ENCODE results near the gene MRFAP1L1. TPM values are rescaled to one million over a fixed set of nuclear protein-coding genes. Genes with fewer than 3 reads are reported as not detected.

Gene MRFAP1L1
- total RNA-seq, 4 donors from 2014 or later = 43.8 to 54.6 (median 46.9) TPM

- no peak for DNase-seq
- H3K27ac ChIP-seq = no peak overlapping the region
These were observed 44.9 kb upstream of the MRFAP1L1 start for GRCh38 chr4:6754481-6755087.

GRCh38 chr4:6753891-6754290 is 44.2 kb upstream of the MRFAP1L1 start:
- Histone ChIP-seq H3K4me1 (peaks cover 10 to 11% of the 10 kb centered on the region in 2 donors), H3K27me3 (no peaks in the 10 kb centered on the region), H3K4me3 (no peak overlapping the region), H3K27ac (no peak overlapping the region), H3K36me3 (no peaks in the 10 kb centered on the region), H3K9me3 (no peaks in the 10 kb centered on the region)
- intact Hi-C loops (cut with DNase I; ENCODE audit: low total_unique reads) = no loop called here
- DNase-seq = no peak
- in situ Hi-C loops (cut with MboI; ENCODE audit: low sequenced_read_pairs in 4 of 4) = no loop called here
- TF ChIP-seq CTCF (IDR thresholded peaks at IDR 0.05 in 4 of 5, conservative IDR thresholded peaks at IDR 0.05 in 1 of 5) = no peak
- no peak for TF ChIP-seq POLR2A (IDR thresholded peaks at IDR 0.05)
- ATAC-seq = no peak

More at GRCh38 chr4:6754481-6755087, 44.9 kb upstream of the MRFAP1L1 start:
- in situ Hi-C loops (cut with MboI; ENCODE audit: low sequenced_read_pairs in 4 of 4) = no loop called here
- H3K4me1 ChIP-seq = peaks cover 4% of the 10 kb centered on the region in 2 donors
- ATAC-seq = no peak
- H3K36me3 ChIP-seq = no peaks in the 10 kb centered on the region
- no peaks in the 10 kb centered on the region for H3K27me3 ChIP-seq
- H3K4me3 ChIP-seq = no peak overlapping the region
- TF ChIP-seq CTCF (IDR thresholded peaks at IDR 0.05 in 4 of 5, conservative IDR thresholded peaks at IDR 0.05 in 1 of 5) = no peak
- TF ChIP-seq POLR2A (IDR thresholded peaks at IDR 0.05) = no peak
- no peaks in the 10 kb centered on the region for H3K9me3 ChIP-seq
- intact Hi-C loops (cut with DNase I; ENCODE audit: low total_unique reads) = no loop called here

- ATAC-seq = no peak
- Histone ChIP-seq H3K27me3 (no peaks in the 10 kb centered on the region), H3K36me3 (no peaks in the 10 kb centered on the region), H3K4me1 (peaks cover 10 to 11% of the 10 kb centered on the region in 2 donors), H3K4me3 (no peak overlapping the region), H3K27ac (no peak overlapping the region), H3K9me3 (no peaks in the 10 kb centered on the region)
- in situ Hi-C loops (cut with MboI; ENCODE audit: low sequenced_read_pairs in 4 of 4) (no loop called here), intact Hi-C loops (cut with DNase I; ENCODE audit: low total_unique reads) (no loop called here)
- no peak for DNase-seq
- TF ChIP-seq CTCF (IDR thresholded peaks at IDR 0.05 in 4 of 5, conservative IDR thresholded peaks at IDR 0.05 in 1 of 5) = no peak
- TF ChIP-seq POLR2A (IDR thresholded peaks at IDR 0.05) = no peak
These were observed 43.5 kb upstream of the MRFAP1L1 start for GRCh38 chr4:6753103-6753560.

- Histone ChIP-seq H3K9me3 (no peaks in the 10 kb centered on the region), H3K4me1 (peaks cover 10 to 11% of the 10 kb centered on the region in 2 donors), H3K27me3 (no peaks in the 10 kb centered on the region), H3K36me3 (no peaks in the 10 kb centered on the region), H3K4me3 (no peak overlapping the region), H3K27ac (no peak overlapping the region)
- DNase-seq (no peak), ATAC-seq (no peak)
- in situ Hi-C loops (cut with MboI; ENCODE audit: low sequenced_read_pairs in 4 of 4) (no loop called here), intact Hi-C loops (cut with DNase I; ENCODE audit: low total_unique reads) (no loop called here)
- TF ChIP-seq POLR2A (IDR thresholded peaks at IDR 0.05) = no peak
- TF ChIP-seq CTCF (IDR thresholded peaks at IDR 0.05 in 4 of 5, conservative IDR thresholded peaks at IDR 0.05 in 1 of 5) = no peak
These were observed 42.8 kb upstream of the MRFAP1L1 start for GRCh38 chr4:6752486-6752829.

All from gastrocnemius medialis (tissue), 4 donors.